Astrocyte of the cerebellum (primary cell): ENCODE data around the gene NOS1.
"Not testable (repeated sequence)": the region's sequence is repeated elsewhere in the genome, so short reads cannot be mapped to it uniquely, and the experiment has no call there.

Experiments used
- DNase-seq: peaks from one replicate; pipeline ENCODE4 v3.0.0-alpha.2; 2011; ENCODE audit warnings: low read depth
- H3K4me3 ChIP-seq: 2 replicates; pipeline ENCODE4 v1.5.1; 2011; ENCODE audit warnings: mild to moderate bottlenecking, low read depth, low read length, moderate library complexity
- in situ Hi-C: cut with HindIII; loops from 2 replicates; pipeline ENCODE4 v1.10.0; 2017; ENCODE audit warnings: low sequenced_read_pairs
- TF ChIP-seq, protein P1 (sequence below): IDR thresholded peaks from 2 replicates; pipeline ENCODE4 v1.5.1; 2012; ENCODE audit warnings: low read length, low read depth, moderate library complexity, mild to moderate bottlenecking; ENCODE audit errors: missing control alignments

NOS1 gene

DNA sequence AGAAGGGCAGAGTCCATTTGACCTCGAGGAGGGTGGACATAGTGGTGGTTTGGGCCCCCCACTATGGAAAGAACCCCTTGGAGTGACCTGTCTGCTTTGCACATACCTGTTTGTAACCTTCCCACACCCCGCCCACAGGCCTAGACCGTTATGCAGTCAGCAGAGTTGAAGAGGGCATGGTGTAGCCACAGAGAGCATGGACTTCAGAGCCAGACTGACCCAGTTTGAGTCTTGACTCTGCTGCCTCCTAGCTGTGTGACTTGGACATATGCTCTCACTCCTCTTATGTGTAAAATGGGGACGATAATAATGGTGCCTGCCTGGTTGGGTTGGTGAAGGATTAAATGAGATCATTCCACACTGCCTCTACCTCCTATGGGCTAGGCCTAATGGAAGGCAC lies 40.9 kb upstream of the NOS1 start:
- in situ Hi-C loops: no loop called here
- TF ChIP-seq, protein P1, sequence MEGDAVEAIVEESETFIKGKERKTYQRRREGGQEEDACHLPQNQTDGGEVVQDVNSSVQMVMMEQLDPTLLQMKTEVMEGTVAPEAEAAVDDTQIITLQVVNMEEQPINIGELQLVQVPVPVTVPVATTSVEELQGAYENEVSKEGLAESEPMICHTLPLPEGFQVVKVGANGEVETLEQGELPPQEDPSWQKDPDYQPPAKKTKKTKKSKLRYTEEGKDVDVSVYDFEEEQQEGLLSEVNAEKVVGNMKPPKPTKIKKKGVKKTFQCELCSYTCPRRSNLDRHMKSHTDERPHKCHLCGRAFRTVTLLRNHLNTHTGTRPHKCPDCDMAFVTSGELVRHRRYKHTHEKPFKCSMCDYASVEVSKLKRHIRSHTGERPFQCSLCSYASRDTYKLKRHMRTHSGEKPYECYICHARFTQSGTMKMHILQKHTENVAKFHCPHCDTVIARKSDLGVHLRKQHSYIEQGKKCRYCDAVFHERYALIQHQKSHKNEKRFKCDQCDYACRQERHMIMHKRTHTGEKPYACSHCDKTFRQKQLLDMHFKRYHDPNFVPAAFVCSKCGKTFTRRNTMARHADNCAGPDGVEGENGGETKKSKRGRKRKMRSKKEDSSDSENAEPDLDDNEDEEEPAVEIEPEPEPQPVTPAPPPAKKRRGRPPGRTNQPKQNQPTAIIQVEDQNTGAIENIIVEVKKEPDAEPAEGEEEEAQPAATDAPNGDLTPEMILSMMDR: no peak
- no peak overlapping the region for H3K4me3 ChIP-seq
- DNase-seq: no peak

DNA sequence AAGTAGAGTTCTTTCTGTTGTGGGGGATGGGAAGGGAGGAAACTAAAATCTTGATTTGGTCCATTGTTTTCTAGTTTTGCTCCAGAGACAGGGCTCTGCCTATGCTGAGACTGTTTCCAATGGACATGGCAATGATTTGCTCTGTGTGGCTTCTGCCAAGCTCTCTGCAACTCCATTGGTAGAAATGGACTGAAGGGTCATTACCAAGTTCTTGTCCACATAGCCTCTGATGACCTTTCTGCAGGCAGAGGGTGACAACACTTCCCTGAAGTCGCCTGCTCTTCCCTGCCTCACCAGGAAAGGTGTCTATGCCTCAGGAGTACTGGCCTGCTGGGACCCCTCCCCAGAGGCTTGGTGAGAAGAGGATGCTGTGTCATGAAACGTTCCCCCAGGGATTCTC lies 39.5 kb upstream of the NOS1 start:
- in situ Hi-C loops: no loop called here
- no peak for DNase-seq
- TF ChIP-seq, protein P1: no peak
- H3K4me3 ChIP-seq: no peak overlapping the region

DNA sequence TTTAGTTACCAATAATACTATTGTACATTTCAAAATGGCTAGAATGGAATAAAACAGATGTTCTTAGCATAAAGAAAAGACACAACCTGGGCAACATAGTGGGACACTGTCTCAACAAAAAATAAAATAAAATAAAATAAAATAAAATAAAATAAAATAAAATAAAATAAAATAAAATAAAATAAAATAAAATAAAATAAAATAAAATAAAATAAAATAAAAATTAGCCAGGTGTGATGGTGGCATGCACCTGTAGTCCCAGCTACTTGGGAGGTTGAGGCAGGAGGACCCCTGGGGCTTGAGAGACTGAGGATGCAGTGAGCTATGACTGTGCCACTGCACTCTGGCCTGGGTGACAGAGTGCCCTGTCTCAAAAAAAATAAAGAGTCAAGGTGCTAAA lies 37.1 kb upstream of the NOS1 start:
- DNase-seq, H3K4me3 ChIP-seq, in situ Hi-C loops: not testable (repeated sequence)

DNA sequence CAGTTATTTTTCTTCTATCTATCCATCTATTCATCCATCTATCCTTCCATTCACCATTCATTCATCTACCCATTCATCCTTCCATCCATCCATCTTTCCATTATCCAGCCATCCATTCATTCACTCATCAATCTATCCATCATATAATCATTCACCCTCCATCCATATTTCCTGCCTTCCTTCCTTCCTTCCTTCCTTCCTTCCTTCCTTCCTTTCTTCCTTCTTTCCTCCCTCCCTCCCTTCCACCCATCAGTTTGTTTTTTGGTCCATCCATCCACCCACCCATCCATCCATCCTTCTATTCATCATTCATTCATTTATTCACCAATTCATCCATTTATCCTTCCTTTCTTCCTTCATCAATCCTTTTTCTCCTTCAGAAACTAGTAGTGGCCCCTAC lies 34.3 kb upstream of the NOS1 start:
- no peak for DNase-seq
- TF ChIP-seq, protein P1: no peak
- in situ Hi-C loops: no loop called here
- no peak overlapping the region for H3K4me3 ChIP-seq

DNA sequence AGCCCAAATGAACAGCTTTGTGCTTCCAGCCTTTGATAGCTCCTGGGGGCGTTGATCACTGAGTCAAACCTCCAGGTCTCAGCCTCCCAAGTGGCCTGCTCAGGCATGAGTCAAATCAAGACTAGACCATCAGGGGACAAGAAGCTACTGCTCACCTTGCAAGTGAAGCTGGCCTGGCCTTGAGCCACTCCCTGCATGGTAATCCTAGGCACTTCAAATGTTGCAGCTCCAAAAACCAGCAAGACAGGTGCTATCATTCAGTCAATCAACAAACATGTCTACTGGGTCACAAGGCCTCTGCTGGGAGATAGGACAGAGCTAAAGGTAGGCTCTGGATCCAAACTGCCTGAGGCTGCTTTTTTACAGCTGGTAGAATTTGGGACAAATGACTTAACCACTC lies 33.1 kb upstream of the NOS1 start:
- H3K4me3 ChIP-seq: no peak overlapping the region
- TF ChIP-seq, protein P1: no peak
- DNase-seq: no peak
- in situ Hi-C loops: no loop called here

DNA sequence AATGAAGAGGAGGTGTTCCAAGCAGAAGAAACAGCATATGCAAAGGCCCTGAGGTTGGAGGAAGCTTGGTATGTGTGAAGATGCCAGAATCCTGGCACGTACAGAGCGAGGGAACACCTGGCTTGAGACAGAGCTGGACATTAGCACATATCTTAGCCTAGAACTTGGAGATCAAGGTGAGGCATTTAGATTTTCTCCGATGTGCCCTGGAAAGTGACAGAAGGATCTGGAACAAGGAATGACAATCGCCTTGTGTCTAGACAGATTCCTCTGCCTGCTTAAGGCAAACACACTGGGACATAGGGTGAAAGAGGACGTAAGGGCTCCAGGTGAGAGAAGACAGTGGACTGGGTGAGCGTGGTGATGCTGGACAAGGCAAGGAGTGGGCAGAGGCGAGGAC lies 32.2 kb upstream of the NOS1 start:
- DNase-seq: no peak
- TF ChIP-seq, protein P1: no peak
- in situ Hi-C loops: no loop called here

DNA sequence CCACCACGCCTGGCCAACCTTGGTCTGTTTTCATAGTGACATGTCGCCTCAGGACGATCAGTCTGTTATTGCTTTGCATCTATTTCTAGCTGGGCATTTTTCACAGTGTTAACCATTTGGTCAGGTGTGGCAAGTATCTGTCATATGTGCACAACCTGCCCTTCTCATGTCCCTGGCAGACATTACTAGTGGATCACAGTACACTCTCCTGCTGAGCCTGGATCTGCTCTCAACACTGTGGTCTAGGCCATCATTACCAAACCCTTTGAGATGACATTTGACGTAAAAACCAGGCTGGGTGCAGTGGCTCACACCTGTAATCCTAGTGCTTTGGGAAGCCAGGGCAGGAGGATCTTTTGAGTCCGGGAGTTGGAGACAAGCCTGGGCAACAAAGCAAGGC lies 29.4 kb upstream of the NOS1 start:
- DNase-seq: no peak
- in situ Hi-C loops: no loop called here
- TF ChIP-seq, protein P1: no peak
- no peak overlapping the region for H3K4me3 ChIP-seq

More for the DNA sequence above, 32.2 kb upstream of the NOS1 start:
- no peak overlapping the region for H3K4me3 ChIP-seq
